Mesodermal cell (in vitro differentiated cells): ENCODE measurements around the gene RHBDL3. TPM values are rescaled to one million over a fixed set of nuclear protein-coding genes. Genes with fewer than 3 reads are reported as not detected.

ENCODE experiments used
- H3K27ac ChIP-seq: 2 replicates; pipeline ENCODE4 v1.7.0; 2013; ENCODE audit warnings: mild to moderate bottlenecking, low read depth, low read length, moderate library complexity; ENCODE audit not compliant: severe bottlenecking
- H3K36me3 ChIP-seq: 2 replicates; pipeline ENCODE4 v1.7.1; 2013; ENCODE audit warnings: mild to moderate bottlenecking, low read length, moderate library complexity; ENCODE audit not compliant: control insufficient read depth, insufficient read depth
- H3K4me1 ChIP-seq: one replicate; pipeline ENCODE4 v1.7.1; 2013; ENCODE audit warnings: mild to moderate bottlenecking, low read length; ENCODE audit not compliant: insufficient read depth, control insufficient read depth, poor library complexity, severe bottlenecking
- H3K4me3 ChIP-seq: 2 replicates; pipeline ENCODE4 v1.7.0; 2013; ENCODE audit warnings: low read length, control low read depth, mild to moderate bottlenecking; ENCODE audit not compliant: insufficient read depth, poor library complexity, severe bottlenecking; ENCODE audit errors: extremely low read depth
- H3K9me3 ChIP-seq: 2 replicates; pipeline ENCODE4 v1.7.1; 2013; ENCODE audit warnings: mild to moderate bottlenecking, low read length, moderate library complexity; ENCODE audit not compliant: control insufficient read depth
- WGBS, 2 experiments: methylation state at CpG; one replicate each; pipeline ENCODE4 v1.1.5; 2013; ENCODE audit warnings: missing lambda C conversion rate in 2 of 2; ENCODE audit not compliant: insufficient coverage in 2 of 2; 5-methylcytosine and 5-hydroxymethylcytosine counted together
- polyA plus RNA-seq, 2 experiments: library from polyadenylated mRNA; stranded (reverse); fragments of 50-300 nt; gene quantifications; one replicate each; pipeline ENCODE4 v1.2.3, GENCODE V29; 2013

Gene RHBDL3
- 1.5 TPM for polyA plus RNA-seq (2013, experiment 1 of 2)
- 1.1 TPM for polyA plus RNA-seq (2013, experiment 2 of 2)

DNA sequence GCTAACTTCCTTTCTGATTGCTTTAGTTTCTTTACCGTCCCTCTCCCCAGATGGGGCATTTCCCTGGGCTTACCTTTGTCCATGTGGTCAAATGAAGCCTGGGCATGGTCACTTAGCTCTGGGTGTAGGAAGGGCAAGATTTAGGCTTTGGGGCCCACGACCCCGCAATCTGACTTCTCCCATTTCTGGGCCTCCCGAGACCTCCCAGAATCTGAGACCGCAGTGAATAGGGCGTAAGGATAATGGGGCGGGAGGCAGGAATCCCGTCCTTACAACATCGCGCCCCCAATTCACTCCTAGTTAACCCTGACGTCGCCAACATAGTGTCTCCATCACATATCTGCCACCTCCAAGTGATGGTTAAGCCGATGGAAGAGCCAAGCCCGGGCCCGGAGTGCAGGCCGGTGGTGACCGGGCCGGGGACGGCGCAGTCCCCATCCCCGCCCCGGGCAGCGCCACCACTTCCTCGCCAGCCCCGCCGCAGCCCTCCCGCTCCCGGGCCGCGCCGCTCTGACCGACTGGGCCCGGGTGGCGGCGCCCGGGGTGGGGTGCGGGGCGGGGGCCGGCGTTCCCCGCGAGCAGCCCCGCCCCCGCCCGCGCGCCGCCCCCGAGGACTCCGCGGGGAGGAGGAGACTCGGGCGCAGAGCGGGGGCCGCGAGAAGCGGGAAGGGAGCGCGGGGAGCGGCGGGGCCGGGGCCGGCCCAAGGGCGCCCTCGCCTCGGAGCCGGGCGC is at the start of gene RHBDL3:
RHBDL3 (plus strand) TSS at position 641 of the 732 bp plus-strand sequence. CDS start 358 bp downstream, outside the sequence.
- peaks cover 15% of the 10 kb centered on the region for H3K4me1 ChIP-seq
- no peaks in the 10 kb centered on the region for H3K9me3 ChIP-seq
- H3K4me3 ChIP-seq = peak within 1 kb of the TSS; percentile 31
- H3K27ac ChIP-seq = no peak within 1 kb of the TSS
- H3K36me3 ChIP-seq = no peaks in the 10 kb centered on the region
- WGBS, 2 experiments = 0 to 1% methylated on average over 30 to 41 of the region's 68 CpGs

DNA sequence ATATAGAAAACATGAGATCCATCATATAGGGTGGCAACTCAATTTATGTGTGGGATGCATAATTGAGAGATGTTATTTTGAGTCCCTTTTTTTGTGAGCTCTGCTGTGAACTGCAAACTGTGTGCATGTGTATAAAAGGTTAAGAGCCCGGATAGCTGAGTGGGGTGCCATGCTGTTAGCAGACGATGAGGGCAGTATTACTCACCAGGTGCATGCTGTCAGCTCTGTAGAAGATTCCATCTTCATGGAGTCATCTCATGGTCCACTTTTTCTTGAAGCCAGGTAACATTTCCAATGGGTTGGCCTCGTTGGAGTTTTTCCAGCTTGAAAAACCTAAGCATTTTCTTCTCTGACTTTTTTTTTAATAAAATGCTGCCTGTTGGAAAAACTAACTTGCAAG is 43.0 kb upstream of the RHBDL3 start:
- Histone ChIP-seq H3K27ac (no peak overlapping the region), H3K9me3 (no peaks in the 10 kb centered on the region), H3K36me3 (peaks cover 5% of the 10 kb centered on the region), H3K4me1 (no peaks in the 10 kb centered on the region), H3K4me3 (no peak overlapping the region)
- WGBS, 2 experiments = 79 to 86% methylated on average over 3 of the region's 3 CpGs

DNA sequence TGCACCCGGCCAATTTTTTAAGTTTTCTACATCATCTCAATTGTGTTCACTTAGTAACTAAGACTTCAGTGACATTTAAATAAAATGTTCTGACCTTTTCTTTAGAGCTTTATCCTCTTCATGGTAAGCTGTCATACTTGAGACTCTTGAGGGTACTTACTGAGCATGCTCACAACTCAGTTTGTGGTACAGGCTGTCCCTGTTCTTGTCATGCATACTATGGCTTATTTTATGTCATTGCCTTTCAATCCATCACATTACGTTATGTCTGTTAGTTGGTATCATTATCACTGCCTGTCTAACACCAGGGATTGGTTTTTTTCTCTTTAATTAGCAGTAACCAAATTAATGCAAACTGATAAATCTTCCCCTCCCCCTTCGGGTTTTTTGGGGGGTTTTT is 41.9 kb upstream of the RHBDL3 start:
- no peaks in the 10 kb centered on the region for H3K4me1 ChIP-seq
- H3K27ac ChIP-seq = no peak overlapping the region
- no peaks in the 10 kb centered on the region for H3K9me3 ChIP-seq
- 90% methylated on average over 2 of the region's 3 CpGs; no CpG with 5 or more reads in 1 of the 2 experiments for WGBS, 2 experiments
- H3K4me3 ChIP-seq = no peak overlapping the region
- H3K36me3 ChIP-seq = peaks cover 5% of the 10 kb centered on the region

- 100% methylated on average over 2 of the region's 3 CpGs; no CpG with 5 or more reads in 1 of the 2 experiments for WGBS, 2 experiments
- Histone ChIP-seq H3K4me3 (no peak overlapping the region), H3K27ac (no peak overlapping the region), H3K4me1 (no peaks in the 10 kb centered on the region), H3K9me3 (no peaks in the 10 kb centered on the region), H3K36me3 (peaks cover 5% of the 10 kb centered on the region)
These were observed 38.7 kb upstream of the RHBDL3 start for GRCh38 chr17:32226886-32227285.

DNA sequence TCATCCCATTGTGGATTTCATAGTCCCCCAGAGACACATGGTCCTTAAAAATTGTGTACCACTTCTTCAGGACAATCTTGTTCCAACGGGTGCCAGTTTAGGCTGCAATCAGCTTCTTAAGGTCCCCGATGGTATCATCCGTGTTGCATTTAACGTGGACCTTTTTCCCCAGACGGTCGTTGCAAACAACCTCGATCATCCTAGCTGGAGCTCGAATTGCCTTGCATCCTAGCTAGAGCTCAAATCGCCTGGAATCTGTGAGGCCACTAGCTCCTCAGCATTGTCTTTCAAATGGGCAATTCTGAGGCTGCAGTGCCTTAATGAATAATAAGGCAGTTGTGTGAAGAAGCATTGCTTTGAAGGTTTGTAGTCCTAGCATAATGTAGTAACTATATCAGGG is 37.7 kb upstream of the RHBDL3 start:
- no peak overlapping the region for H3K4me3 ChIP-seq
- WGBS, 2 experiments = 19 to 27% methylated on average over 9 of the region's 9 CpGs
- peaks cover 5% of the 10 kb centered on the region for H3K36me3 ChIP-seq
- H3K9me3 ChIP-seq = no peaks in the 10 kb centered on the region
- no peaks in the 10 kb centered on the region for H3K4me1 ChIP-seq
- H3K27ac ChIP-seq = no peak overlapping the region

GRCh38 chr17:32235588-32235987 is 30.0 kb upstream of the RHBDL3 start:
- Histone ChIP-seq H3K36me3 (no peaks in the 10 kb centered on the region), H3K27ac (no peak overlapping the region), H3K4me3 (no peak overlapping the region), H3K9me3 (no peaks in the 10 kb centered on the region), H3K4me1 (no peaks in the 10 kb centered on the region)
- WGBS, 2 experiments = 100% methylated on average over 1 of the region's 2 CpGs; no CpG with 5 or more reads in 1 of the 2 experiments

DNA sequence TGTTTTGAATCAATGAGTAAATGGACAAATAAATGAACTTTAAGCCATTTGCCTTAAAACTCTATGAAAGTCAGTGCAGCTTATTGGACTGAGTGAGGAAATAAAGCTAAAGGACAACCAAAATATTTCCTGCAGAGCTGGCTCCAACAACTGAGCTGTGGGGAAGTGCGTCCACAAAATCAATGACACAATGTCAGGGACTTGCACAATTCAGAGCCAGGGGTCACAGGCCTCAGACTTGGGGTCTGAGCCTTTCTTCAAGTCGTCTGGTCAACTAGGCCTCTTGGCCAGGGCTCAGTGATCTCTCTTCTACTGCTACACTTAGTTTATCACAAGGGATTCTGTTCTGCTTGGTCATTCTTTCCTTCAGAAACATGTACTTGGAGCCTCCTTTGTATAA is 26.2 kb upstream of the RHBDL3 start:
- Histone ChIP-seq H3K36me3 (no peaks in the 10 kb centered on the region), H3K27ac (no peak overlapping the region), H3K4me1 (no peaks in the 10 kb centered on the region), H3K4me3 (no peak overlapping the region), H3K9me3 (no peaks in the 10 kb centered on the region)
- 79 to 85% methylated on average over 2 of the region's 2 CpGs for WGBS, 2 experiments

DNA sequence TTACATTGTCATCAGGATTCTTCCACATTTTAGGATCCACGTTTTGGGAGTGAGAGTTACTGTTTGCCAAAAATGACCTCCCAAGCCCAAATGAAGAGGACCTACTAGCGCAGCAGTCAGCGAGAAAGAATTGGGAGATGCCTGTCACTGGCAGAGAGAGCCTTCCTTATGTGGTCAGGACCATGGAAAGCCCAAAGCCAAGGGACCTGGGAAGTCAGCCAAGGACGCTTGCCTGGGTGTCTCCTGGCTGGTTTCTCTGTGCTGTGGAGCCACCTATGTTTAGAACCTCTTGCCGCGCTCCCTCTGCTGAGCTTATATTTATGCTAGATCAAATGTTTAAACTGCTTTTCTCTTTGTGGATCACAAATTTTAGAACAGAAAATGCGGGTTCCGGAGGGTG is 24.9 kb upstream of the RHBDL3 start:
- Histone ChIP-seq H3K9me3 (no peaks in the 10 kb centered on the region), H3K36me3 (no peaks in the 10 kb centered on the region), H3K4me1 (no peaks in the 10 kb centered on the region), H3K4me3 (no peak overlapping the region), H3K27ac (no peak overlapping the region)
- WGBS, 2 experiments = 83 to 90% methylated on average over 6 to 7 of the region's 8 CpGs

DNA sequence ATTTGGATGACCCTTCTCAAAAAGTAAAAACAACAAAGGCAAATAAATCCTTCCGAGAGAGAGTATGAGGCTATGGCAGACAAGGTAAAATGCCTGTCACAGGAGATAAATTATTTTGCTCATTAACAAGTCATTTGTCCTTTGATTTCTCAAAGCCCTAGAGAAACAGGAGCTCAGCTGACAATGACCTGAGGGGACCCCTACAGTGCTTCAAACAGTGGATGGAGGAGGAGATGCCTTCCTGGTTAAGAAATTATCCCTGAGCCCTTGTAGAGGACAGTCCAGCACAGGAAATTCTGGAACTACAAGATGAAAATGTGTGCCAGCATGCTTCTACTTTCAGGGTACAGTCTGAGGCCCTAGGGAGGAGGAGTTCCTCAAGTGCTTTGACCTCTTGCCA is 24.0 kb upstream of the RHBDL3 start:
- Histone ChIP-seq H3K27ac (no peak overlapping the region), H3K4me1 (no peaks in the 10 kb centered on the region), H3K36me3 (no peaks in the 10 kb centered on the region), H3K9me3 (no peaks in the 10 kb centered on the region), H3K4me3 (no peak overlapping the region)
- 88% methylated on average over 1 of the region's 1 CpG; no CpG with 5 or more reads in 1 of the 2 experiments for WGBS, 2 experiments

DNA sequence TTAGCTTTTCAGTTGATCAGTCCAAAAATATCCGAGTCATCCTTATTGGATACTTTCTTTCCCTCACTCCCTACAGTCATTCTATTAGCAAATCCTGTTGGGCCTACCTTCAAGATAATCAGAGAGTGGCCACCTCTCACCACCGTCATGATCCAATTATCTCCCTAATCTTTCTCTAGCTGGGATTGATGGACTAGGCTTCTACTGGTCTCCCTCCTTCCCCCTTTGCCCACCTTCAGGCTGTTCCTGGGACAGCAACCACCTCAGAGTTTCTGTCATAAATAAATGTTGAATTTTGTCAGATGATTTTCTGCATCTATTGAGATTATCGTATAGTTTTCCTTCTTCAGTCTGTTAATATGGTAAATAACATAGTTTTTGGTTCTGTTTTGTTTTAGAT is 16.2 kb upstream of the RHBDL3 start:
- 83 to 93% methylated on average over 2 of the region's 3 CpGs for WGBS, 2 experiments
- Histone ChIP-seq H3K4me3 (no peak overlapping the region), H3K27ac (no peak overlapping the region), H3K9me3 (no peaks in the 10 kb centered on the region), H3K36me3 (no peaks in the 10 kb centered on the region), H3K4me1 (no peaks in the 10 kb centered on the region)

GRCh38 chr17:32253117-32253611 is 12.5 kb upstream of the RHBDL3 start:
- Histone ChIP-seq H3K4me3 (no peak overlapping the region), H3K4me1 (no peaks in the 10 kb centered on the region), H3K36me3 (no peaks in the 10 kb centered on the region), H3K9me3 (no peaks in the 10 kb centered on the region), H3K27ac (no peak overlapping the region)
- WGBS, 2 experiments = 62 to 63% methylated on average over 12 of the region's 12 CpGs
